Activated CD4-positive, alpha-beta T cell treated with anti-CD3 and anti-CD28 coated beads, Interleukin-2, amount 50 U/mL, for 4 hours (primary cell): ENCODE measurements around the gene CROT.
"Not testable (repeated sequence)": the region's sequence is repeated elsewhere in the genome, so short reads cannot be mapped to it uniquely, and the experiment has no call there.

Experiments used
- DNase-seq, 2 experiments: peaks; one replicate each; pipeline ENCODE4 v3.0.0-alpha.2; 2020

CROT gene, protein sequence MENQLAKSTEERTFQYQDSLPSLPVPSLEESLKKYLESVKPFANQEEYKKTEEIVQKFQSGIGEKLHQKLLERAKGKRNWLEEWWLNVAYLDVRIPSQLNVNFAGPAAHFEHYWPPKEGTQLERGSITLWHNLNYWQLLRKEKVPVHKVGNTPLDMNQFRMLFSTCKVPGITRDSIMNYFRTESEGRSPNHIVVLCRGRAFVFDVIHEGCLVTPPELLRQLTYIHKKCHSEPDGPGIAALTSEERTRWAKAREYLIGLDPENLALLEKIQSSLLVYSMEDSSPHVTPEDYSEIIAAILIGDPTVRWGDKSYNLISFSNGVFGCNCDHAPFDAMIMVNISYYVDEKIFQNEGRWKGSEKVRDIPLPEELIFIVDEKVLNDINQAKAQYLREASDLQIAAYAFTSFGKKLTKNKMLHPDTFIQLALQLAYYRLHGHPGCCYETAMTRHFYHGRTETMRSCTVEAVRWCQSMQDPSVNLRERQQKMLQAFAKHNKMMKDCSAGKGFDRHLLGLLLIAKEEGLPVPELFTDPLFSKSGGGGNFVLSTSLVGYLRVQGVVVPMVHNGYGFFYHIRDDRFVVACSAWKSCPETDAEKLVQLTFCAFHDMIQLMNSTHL

DNA sequence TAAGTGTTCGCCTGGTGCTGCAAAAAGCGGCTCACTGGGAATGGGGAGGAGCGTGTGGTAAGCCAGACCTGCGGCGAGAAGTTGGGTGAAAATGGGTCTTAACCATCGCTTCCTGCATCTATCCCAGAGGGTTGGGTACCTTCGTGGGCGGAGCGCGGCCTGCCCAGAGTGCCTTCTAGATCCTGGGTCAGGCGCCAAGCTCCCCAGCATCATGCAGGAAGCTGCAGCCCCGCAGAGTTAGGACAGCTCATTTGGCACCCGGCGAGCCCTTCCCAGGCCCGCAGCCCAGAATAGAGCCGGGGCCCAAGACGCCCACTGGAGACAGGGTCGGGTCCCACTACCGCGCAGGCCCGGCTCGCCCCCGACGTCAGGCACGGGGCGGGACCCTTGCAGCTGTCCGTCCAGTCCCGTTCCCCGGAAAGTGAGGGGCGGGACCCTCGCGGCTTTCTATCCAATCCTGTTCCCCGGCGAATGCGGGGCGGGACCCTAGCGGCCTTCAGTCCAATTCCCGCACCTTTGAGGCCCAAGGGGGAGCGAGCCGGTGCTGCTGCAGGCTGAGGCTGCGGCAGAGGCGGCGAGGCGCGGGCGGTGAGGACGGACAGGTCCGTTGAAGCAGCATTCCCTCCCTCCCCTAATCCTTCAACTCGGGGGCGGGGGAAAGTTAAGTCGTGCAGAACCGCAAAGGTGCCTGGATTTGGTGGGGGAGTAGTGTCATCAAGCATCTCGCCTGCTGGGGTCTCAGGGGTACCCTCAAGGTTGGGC, at the start of gene CROT:
TSS of gene CROT (plus strand) at position 499 of the 762 bp plus-strand sequence. CDS start 3,405 bp downstream, outside the sequence.
- DNase-seq: peak; percentile 91

DNA sequence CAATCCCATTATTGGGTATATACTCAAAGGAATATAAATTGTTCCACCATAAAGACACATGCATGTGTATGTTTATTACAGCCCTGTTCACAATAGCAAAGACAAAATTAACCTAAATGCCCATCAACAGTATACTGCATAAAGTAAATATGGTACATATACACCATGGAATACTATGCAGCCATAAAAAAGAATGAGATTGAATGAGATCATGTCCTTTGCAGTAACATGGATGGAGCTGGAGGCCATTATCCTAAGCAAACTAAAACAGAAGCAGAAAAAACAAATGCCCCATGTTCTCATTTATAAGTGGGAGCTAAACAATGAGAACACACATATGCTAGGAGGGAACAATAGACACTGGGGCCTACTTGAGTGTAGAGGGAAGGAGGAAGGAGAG, 44.7 kb upstream of the CROT start:
- DNase-seq: no peak

DNA sequence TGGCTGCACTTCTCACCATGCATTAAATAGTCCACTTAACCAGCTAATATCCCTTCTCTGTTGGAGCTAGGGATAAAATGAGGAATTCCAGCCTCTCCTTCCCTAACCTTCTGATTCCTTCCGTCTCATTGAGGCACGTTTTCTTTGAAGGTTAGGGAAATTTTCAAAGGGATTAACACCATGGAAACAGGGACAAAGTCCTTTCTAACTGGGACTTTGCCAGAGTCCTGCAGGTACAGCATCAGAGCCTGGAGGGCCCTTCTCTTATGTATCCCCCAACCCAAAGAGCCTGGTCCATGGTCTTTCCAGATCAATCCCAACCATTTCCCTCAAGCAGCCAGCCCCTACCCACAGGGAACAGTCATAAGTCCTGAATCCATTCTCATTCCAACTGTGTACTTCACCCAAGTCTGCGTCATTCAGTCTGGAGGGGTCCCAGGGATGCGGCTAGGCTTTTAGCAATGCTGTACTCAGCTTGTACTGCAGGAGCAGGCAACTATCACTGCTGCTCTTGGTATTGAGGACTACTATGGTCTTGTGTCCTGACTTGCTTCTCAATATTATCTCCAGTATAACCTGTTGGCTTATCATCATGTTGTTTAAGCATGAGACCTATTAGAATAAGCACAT, 34.6 kb upstream of the CROT start:
- no peak for DNase-seq

DNA sequence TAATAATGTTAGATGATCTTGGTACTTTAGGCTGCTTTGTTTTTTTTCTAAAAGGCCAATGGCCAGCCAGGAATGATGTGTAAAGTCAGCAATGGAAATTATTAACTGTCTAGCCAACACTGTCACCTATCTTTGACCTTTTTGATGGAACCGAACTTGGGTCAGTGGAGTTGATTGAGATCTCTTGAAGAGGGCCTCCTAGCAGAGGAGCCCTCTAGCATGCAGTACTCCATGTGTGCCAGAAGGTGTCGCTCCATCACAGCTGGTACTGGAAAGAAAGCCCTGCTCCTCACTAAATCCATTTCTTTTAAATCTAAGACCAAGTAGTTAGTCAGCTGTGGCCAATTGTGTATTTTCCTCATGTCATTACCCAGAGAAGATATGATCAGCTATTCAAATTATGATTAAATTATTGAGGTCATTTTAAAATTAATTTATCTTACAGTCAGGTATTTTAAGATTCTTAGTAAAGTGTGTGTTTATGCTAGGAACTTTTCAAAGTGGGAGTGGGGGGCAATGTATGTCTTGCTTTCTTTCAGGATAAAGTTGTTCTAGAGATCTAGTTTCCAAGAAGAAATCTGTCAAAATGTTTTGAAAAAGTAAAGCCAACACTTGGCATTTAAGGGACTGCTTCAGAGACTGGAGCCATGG, 33.1 kb upstream of the CROT start:
- DNase-seq: peak; percentile 45 to 50

DNA sequence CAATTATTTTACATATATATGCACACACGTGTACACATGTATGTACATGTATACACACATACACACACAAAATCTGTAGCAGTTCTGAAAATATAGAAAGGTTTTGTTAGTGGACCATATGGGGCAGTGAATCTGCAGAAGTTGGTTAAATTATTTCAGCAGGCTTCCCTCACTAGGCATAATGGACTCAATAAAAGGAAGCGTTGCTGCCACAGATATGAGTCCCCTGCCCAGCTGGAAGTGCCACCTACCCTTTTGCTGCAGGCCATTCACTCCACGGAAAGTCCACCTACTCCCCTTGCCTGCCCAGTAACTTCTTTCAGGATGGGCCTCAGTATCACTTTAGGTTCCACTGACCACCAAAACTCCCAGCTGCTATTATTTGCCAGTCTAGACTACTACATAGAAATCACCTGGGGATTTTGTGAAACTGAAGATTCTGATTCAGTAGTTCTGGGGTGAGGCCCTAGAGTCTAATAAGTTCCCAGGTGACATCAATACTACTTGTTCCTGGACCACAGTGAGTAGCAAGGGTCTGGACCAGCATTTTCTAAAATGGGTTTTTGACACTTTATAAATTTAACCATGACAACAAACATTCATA, 29.3 kb upstream of the CROT start:
- DNase-seq: no peak

DNA sequence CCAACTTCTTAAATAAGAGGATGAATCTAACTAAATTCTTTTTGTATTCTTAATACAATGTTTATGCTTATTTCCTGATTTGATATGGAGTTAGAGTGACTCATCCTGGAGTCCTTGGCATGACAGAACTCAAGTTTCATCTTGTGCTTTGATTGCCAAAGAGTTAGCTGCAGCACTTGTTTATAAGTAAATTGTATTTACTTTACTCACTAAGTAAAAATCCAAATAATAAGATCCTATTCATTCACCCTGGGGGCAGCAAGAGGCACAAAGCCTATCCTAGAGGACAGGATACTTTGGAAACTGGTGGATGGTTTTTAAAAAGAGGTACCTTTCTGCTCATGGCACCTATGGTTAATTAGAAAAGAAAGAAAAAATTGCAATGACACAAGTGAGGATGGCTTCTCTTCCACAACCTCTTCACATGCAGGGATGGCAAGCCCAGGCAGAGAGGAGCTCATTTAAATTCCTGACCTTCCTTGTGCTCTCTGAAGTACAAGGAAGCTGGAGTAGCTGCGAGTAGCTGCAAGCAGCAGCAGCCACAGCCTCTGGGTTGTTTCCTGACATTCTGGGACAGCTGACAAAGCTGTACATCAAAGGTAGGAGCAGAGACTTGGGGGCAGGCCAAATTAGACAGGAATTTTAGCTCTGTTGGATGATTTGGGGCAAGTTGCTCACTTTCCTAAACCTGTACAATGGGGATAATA, 28.5 kb upstream of the CROT start:
- DNase-seq: no peak

DNA sequence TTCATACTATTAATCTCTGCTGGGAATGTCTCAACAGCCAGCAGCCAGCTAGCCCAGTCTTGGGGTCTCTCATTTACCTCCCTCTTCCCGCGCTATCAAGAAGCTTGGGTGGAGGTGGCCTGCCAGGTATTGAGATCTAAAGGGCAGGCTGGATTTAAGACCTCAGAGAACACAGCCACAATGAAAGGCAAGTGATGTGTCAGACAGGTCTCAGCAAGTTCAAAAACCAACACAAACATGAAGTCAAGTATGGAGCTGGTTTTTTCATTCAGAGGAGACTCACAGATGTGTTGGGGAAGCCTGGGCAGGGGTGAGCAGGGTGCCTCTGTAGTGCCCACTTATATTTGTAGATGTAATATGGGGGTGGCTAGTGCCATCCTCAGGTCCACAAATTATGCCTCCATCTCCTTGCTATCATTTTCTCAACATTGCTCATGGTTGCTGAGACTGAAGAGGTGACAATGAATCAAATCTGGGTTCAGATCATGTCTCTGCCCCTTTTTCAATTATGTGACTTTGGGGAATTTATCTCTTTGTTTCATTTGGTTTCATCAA, 27.7 kb upstream of the CROT start:
- no peak for DNase-seq

DNA sequence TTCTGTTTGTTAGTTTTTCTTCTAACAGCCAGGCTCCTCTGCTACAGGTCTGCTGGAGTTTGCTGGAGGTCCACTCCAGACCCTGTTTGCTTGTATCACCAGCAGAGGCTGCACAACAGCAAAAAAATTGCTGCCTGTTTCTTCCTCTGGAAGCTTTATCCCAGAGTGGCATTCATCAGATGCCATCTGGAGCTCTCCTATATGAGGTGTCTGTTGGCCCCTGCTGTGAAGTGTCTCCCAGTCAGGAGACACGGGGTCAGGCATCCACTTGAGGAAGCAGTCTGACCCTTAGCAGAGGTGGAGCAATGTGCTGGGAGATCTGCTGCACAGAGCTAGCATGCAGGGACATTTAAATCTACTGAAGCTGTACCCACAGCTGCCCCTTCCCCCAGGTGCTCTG, 26.7 kb upstream of the CROT start:
- no peak for DNase-seq

DNA sequence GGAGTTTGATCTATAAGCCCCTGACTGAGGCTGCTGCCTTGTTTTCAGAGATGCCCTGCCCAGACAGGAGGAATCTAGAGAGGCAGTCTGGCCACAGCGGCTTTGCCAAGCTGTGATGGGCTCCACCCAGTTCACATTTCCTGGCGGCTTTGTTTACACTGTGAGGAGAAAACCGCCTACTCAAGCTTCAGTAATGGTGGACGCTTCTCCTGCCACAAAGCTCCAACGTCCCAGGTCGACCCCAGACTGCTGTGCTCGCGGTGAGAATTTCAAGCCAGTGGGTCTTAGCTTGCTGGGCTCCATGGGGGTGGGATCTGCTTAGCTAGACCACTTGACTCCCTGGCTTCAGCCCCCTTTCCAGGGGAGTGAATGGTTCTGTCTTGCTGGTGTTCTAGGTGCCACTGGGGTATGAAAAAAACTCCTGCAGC, 26.3 kb upstream of the CROT start:
- not testable (repeated sequence) for DNase-seq

DNA sequence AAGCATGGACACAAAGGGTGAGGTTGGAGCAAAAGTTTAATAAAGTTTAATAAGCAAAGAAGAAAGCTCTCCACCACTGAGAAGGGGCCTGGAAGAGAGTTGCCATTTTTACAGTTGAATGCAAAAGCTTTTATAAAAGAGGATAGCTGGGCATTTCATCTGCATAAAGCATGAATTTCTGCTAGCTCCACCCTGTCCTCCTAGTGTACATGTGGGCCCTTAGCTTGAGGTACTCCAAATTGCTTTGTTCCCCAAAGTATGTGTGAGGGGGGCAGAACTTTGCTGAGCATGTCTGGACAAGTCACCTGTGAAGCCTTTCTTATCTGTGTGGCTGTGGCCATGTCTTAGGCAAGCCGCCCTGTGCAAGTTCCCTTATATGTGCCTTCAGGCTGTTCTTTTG, 22.6 kb upstream of the CROT start:
- DNase-seq: no peak

DNA sequence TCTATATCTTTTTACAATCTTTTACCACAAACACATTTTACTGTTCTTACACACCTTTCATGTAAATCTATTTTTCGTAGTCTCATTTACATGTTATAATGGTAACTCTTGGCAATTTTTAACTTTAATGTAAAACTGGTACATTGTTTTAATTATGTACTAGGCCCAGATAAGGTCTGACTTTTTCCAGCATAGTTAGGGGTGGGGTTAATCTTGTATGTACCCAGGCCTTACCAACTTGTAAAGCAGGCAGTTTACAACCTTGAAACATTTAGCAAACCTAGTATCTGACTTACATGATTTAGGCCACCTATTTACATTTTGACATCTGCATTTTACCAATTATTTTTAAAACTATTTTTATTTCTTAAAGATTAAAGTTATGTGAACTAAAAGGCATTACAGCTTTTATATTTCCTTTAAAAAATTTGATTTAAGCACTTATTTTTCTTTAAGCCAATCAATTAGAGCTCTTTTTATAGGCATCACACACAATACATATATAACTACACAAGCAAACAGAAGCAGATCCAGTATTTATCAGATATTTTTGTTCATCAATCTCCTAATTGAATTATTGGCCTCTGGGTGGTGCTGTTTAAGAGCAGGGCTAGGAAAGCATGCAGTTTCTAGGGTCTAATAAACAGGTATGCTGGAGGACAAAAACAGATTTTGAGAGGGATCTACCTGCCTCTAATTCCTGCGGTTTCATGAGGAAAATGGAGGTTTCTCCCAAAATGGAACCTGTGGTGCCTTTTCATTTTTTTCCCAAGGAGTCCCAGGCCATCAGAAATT, 19.7 kb upstream of the CROT start:
- no peak for DNase-seq

DNA sequence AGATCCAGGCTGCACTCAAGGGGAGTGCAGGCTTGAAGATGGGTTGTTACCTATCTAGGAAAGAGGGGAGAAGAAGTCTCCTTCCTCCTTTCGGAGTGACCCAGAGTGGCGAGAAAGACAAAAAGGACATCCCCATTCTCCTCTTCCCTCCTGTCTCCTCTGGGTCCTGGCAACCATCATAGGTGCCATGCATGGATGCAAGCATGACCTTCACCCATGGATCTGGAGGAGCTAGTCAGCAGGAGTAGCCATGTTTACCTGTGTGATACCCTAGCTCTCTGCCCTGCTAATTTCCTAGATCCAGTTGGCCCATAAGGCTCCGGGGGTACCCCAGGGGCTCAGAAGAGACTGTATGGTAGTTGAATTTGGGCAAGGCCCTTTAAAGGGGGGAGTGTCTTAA, 17.2 kb upstream of the CROT start:
- no peak for DNase-seq

DNA sequence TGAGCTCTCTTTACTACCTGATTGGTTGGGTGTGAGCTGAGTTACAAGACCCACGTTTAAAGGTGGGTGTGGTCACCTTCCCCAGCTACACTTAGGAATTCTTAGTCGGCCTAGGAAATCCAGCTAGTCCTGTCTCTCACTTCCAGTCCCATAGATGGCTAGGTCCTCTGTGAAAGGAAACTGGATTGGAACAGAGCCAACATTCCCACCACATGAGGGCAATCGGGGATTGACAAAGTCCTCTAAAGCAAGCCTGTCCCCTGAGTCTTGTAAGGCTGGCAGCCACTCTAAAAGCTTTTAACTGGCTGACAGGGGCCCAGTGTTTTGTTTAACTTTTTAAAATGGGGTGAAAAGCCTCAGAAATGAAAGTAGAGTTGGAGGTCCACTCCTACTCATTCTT, 15.1 kb upstream of the CROT start:
- no peak for DNase-seq

DNA sequence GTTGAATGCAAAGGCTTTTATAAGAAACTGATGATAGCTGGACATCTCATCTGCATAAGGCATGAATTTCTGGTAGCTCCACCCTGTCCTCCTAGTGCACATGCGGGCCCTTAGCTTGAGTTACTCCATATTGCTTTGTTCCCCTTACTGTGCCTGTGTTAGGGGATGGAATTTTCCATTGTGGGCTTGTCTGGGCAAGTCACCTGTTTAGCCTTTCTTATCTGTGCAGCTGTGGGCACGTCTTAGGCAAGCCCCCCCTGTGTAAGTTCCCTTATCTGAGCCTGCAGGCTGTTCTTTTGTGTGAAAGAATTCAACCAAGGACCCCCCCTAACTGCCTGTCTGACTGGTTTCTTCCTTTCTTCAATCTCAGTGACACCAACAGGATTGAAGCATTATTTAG, 14.5 kb upstream of the CROT start:
- DNase-seq: no peak

DNA sequence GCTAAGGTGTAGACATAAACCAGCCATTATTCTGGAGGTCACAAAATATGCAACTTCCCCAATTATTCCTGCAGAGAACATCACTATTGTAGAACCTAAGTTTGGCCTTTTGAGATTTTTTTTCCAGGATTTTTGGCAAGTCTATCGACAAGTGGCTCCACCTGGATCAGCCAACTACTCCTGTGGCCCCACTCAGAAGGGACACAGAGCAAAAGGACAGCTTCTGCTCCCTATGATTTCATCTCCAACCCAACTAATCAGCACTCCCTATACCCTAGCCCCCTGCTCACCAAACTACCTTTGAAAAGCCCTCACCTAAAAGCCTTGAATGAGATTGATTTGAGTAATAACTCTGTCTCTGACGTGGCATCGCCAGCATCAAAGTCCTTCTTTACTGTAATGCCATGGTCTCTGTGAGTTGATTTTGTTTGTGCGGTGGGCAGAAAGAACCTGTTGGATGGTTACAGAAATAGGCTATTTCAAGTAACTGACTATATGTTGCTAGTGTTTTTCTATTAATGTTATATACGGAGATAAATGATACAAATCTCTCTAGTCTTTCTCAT, 13.7 kb upstream of the CROT start:
- no peak for DNase-seq

DNA sequence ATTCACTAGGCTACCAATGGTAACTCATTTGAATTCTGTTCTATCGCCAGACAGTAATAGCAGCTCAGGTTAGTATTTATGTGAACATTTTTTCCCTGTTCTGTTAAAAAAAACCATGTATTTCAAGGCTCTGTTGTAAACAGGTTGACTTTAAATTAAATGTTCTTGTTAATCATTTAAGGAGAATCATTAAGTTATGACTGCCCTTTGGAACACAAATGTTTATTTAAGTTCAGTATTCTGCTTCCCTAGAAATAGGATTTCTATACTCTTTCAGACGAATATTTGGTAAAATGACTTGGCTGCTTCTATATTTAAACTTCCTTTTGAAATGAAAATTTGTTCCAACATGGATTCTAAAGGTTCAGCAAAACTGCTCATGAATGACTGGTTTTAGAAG, 13.1 kb upstream of the CROT start:
- no peak for DNase-seq

DNA sequence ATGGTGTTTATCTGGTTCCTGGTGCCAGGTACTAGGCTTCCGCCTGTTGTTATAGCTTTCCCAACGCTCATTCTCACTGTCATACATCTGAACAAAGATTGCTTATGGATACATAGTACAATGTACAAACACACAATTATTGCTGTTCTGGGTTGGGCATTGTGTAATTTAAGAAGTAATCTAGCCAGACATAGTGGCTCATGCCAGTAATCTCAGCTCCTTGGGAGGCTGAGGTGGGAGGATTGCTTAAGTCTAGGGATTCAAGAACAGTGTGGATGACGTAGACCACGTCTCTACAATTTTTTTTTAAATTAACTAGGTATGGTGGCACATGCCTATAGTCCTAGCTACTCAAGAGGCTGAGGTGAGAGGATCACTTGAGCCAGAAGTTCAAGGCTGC, 9.3 kb upstream of the CROT start:
- no peak for DNase-seq

DNA sequence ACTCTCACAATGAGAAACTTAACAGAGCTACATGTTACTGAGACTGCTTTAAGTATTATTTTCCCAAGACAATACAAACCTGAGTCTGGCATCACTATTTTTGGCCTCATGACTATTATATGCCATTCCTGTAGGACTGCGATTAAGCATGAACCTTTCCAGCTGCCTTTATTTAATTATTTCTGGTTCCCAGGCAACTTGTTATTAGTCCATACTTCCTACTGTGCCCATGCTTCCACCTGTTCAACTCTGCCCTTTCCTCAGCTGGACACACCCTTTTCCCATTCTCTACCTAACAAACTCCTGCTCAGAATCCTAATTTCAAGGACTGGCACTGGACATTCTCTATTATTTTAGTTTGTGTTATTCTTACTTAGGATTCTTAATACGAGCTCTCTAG, 8.1 kb upstream of the CROT start:
- no peak for DNase-seq

DNA sequence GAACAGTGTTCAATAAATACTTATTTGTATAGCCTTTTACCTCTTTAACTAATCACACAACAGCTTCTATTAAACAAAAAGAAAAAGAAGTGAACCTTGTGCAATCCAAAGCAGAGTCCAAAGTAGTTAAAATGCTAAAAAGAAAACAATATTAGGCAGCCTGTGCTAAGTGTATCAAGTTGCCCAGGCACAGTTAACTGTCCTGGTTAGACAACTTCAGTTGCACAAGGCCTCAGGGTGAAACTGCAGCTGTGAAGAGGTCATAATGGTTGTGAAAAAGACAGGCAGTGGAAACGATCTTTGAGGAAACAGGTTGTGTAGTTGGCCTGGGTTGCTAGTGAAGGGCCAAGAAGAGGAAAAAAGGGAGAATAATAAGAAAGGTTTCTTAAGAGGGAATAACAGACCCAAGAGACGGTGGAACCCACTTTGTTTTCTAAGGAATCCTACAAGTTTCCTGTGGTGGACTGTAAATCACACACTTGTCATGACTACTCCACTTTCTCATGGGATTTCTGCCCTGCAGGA, 6.0 kb upstream of the CROT start:
- DNase-seq: no peak

DNA sequence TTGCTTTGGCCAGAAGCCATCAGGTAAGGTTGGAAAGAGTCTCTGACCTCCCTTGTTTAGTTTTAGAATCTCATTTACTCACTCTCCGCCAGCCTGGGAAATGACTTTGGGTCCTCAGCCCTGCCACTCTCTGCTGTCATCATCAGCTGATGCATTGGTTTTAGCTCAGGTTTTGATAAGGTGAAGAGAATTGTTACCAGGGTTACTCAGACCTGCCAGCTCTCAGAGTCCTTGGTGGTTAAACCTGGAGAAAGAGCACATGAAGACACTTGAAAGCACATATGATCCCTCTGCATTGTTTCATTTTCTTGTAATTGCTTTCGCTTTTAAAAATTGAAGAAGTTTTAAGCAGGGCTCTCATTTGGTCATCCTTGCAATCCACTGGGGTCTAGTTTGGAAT, 4.0 kb upstream of the CROT start:
- no peak for DNase-seq
